Gastrocnemius medialis (tissue), 4 donors: ENCODE results near the gene AFAP1.

Experiments
- CTCF ChIP-seq, 5 experiments: fragments of 450-650 bp in 3 of 5; fragments of 200-600 bp in 2 of 5; sonication (generic) in 2 of 5; IDR thresholded peaks in 4 of 5; conservative IDR thresholded peaks in 1 of 5; 1 replicate in 4 of 5; 2 replicates in 1 of 5; pipeline ENCODE4 v1.5.1; 2016 to 2019; ENCODE audit warnings: antibody characterized with exemption in 5 of 5, mild to moderate bottlenecking in 3 of 5, moderate library complexity in 3 of 5
- POLR2A ChIP-seq, 2 donors: fragments of 450-650 bp; IDR thresholded peaks; one replicate each; pipeline ENCODE4 v1.6.1; 2017; ENCODE audit warnings: antibody characterized with exemption in 2 of 2, mild to moderate bottlenecking in 2 of 2, moderate library complexity in 2 of 2

GRCh38 chr4:7766661-7767345 lies 172.9 kb downstream of the AFAP1 start:
- TF ChIP-seq CTCF (IDR thresholded peaks at IDR 0.05 in 4 of 5, conservative IDR thresholded peaks at IDR 0.05 in 1 of 5) (no peak), POLR2A (IDR thresholded peaks at IDR 0.05) (no peak)
